HEK293 (cell line): ENCODE measurements around the gene STARD5.

Experiments used
- OSR2 ChIP-seq: fragments of 450-650 bp; formaldehyde crosslinking; IDR thresholded peaks from 2 replicates; pipeline ENCODE4 v1.5.1; 2016; ENCODE audit warnings: missing biosample characterization, missing genetic modification characterization
- PRDM1 ChIP-seq: fragments of 450-650 bp; formaldehyde crosslinking; IDR thresholded peaks from 2 replicates; pipeline ENCODE4; 2016; ENCODE audit warnings: missing biosample characterization, missing genetic modification characterization
- PRDM10 ChIP-seq: fragments of 450-650 bp; formaldehyde crosslinking; IDR thresholded peaks from 2 replicates; pipeline ENCODE4 v1.5.1; 2016; ENCODE audit warnings: missing biosample characterization, missing genetic modification characterization
- RBAK ChIP-seq: fragments of 450-650 bp; formaldehyde crosslinking; IDR thresholded peaks from 2 replicates; pipeline ENCODE4 v1.5.1; 2016; ENCODE audit warnings: missing biosample characterization, missing genetic modification characterization
- ZBTB10 ChIP-seq: fragments of 450-650 bp; formaldehyde crosslinking; IDR thresholded peaks from 2 replicates; pipeline ENCODE4 v1.5.1; 2016; ENCODE audit warnings: missing biosample characterization, missing genetic modification characterization
- ZBTB20 ChIP-seq: fragments of 450-650 bp; formaldehyde crosslinking; IDR thresholded peaks from 2 replicates; pipeline ENCODE4 v1.5.1; 2016; ENCODE audit warnings: missing biosample characterization, missing genetic modification characterization
- ZBTB7A ChIP-seq: fragments of 450-650 bp; formaldehyde crosslinking; IDR thresholded peaks from 2 replicates; pipeline ENCODE4 v1.5.1; 2016; ENCODE audit warnings: low read depth, missing biosample characterization, missing genetic modification characterization
- ZIC2 ChIP-seq: fragments of 450-650 bp; formaldehyde crosslinking; IDR thresholded peaks from 2 replicates; pipeline ENCODE4 v1.5.1; 2016; ENCODE audit warnings: missing biosample characterization, missing genetic modification characterization
- ZNF18 ChIP-seq: fragments of 450-650 bp; formaldehyde crosslinking; IDR thresholded peaks from 2 replicates; pipeline ENCODE4 v1.5.1; 2016; ENCODE audit warnings: missing biosample characterization, missing genetic modification characterization
- ZNF184 ChIP-seq: fragments of 450-650 bp; IDR thresholded peaks from 2 replicates; pipeline ENCODE4 v1.5.1; 2018; ENCODE audit warnings: missing biosample characterization, mild to moderate bottlenecking, missing genetic modification characterization
- ZNF19 ChIP-seq: fragments of 450-650 bp; formaldehyde crosslinking; IDR thresholded peaks from 2 replicates; pipeline ENCODE4; 2016; ENCODE audit warnings: missing biosample characterization, missing genetic modification characterization, low read depth
- ZNF214 ChIP-seq: fragments of 450-650 bp; formaldehyde crosslinking; IDR thresholded peaks from 2 replicates; pipeline ENCODE4 v1.5.1; 2017; ENCODE audit warnings: missing biosample characterization, mild to moderate bottlenecking, missing genetic modification characterization, borderline replicate concordance
- ZNF266 ChIP-seq: fragments of 450-650 bp; formaldehyde crosslinking; IDR thresholded peaks from 2 replicates; pipeline ENCODE4 v1.5.1; 2016; ENCODE audit warnings: missing biosample characterization, missing genetic modification characterization, low read depth
- ZNF292 ChIP-seq: fragments of 450-650 bp; formaldehyde crosslinking; IDR thresholded peaks from 2 replicates; pipeline ENCODE4 v1.5.1; 2016; ENCODE audit warnings: low read depth, missing biosample characterization, missing genetic modification characterization, borderline replicate concordance
- ZNF366 ChIP-seq: fragments of 450-650 bp; formaldehyde crosslinking; conservative IDR thresholded peaks from 2 replicates; pipeline ENCODE4 v1.5.1; 2016; ENCODE audit warnings: missing biosample characterization, missing genetic modification characterization
- ZNF404 ChIP-seq: fragments of 450-650 bp; formaldehyde crosslinking; IDR thresholded peaks from 2 replicates; pipeline ENCODE4 v1.5.1; 2017; ENCODE audit warnings: missing biosample characterization, missing genetic modification characterization
- ZNF416 ChIP-seq: fragments of 450-650 bp; formaldehyde crosslinking; IDR thresholded peaks from 2 replicates; pipeline ENCODE4 v1.5.1; 2016; ENCODE audit warnings: missing biosample characterization, missing genetic modification characterization
- ZNF544 ChIP-seq: fragments of 450-650 bp; formaldehyde crosslinking; IDR thresholded peaks from 2 replicates; pipeline ENCODE4 v1.5.0; 2017; ENCODE audit warnings: missing biosample characterization, missing genetic modification characterization
- ZNF558 ChIP-seq: fragments of 450-650 bp; formaldehyde crosslinking; IDR thresholded peaks from 2 replicates; pipeline ENCODE4 v1.5.1; 2016; ENCODE audit warnings: missing biosample characterization, missing genetic modification characterization
- ZNF561 ChIP-seq: fragments of 450-650 bp; IDR thresholded peaks from 2 replicates; pipeline ENCODE4 v1.5.1; 2018; ENCODE audit warnings: missing biosample characterization, missing genetic modification characterization, borderline replicate concordance
- ZNF571 ChIP-seq: fragments of 450-650 bp; formaldehyde crosslinking; IDR thresholded peaks from 2 replicates; pipeline ENCODE4 v1.5.0; 2017; ENCODE audit warnings: missing biosample characterization, missing genetic modification characterization
- ZNF76 ChIP-seq: fragments of 450-650 bp; formaldehyde crosslinking; IDR thresholded peaks from 2 replicates; pipeline ENCODE4; 2016; ENCODE audit warnings: low read depth, missing biosample characterization, missing genetic modification characterization, borderline replicate concordance
- ZSCAN5A ChIP-seq: fragments of 450-650 bp; formaldehyde crosslinking; IDR thresholded peaks from 2 replicates; pipeline ENCODE4 v1.5.1; 2016; ENCODE audit warnings: missing biosample characterization, missing genetic modification characterization
- TF ChIP-seq, protein P1 (sequence below): fragments of 450-650 bp; formaldehyde crosslinking; conservative IDR thresholded peaks from 2 replicates; pipeline ENCODE4 v1.5.1; 2016; ENCODE audit warnings: low read depth, missing biosample characterization, missing genetic modification characterization

The STARD5 gene

DNA sequence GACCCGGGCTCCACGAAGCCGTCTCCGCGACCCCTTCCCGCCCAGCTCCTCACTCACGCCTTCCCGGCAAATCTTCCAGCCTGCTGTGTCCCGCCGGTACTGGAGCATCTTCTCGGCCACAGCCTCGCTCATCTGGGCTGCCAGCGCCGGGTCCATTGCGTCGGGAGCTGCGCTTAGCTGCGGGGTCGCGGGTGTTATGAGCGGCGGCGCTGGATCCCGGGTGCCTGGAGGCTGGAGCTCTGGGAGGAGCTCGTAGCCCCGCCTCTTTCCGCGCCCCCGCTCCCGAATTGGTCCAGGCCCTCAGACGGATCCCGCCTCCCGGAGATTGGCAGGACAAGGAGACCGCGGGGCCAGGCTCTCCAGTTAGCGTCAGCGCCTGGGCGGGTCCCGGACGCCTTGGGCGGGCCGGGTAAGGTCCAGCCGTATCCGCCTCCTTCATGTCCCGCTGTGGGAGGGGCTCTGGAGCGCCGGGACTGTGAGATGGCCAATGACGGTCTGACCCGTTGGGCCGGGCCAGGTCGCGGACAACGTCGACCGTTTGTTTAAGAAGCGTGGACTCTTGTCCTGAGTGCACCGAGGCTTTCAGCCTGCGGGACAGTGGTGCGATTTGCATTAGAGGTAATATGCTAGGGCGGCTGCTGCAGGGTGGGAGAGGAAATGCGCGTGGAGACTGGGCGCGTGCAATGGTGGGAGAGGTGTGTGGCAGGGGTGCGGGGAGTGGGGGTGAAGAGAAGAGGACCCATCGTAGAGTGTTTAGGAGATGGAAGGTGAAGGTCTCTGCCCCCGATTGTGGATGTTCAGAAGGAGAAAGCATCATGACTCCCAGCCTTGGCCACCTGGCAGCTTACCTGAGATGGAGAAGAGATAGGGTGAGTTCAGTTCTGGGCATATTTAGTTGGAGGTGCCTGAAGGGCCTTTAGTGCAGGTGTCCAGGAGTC is at the start of gene STARD5 (continued):
- TF ChIP-seq ZNF18 (tag by site-specific recombination) (no peak), OSR2 (tag by site-specific recombination) (no peak), ZIC2 (tag by site-specific recombination) (no peak), ZNF404 (no peak), ZNF561 (tag by site-specific recombination) (no peak), ZNF416 (tag by site-specific recombination) (no peak), ZSCAN5A (tag by site-specific recombination) (no peak), ZNF266 (tag by site-specific recombination) (no peak), PRDM1 (tag by site-specific recombination) (no peak), ZNF184 (no peak), ZNF366 (no peak), RBAK (tag by site-specific recombination) (no peak), ZNF214 (tag by site-specific recombination) (no peak), ZNF19 (tag by site-specific recombination) (no peak), ZBTB10 (tag by site-specific recombination) (0 out of 2 replicates have a peak, but pooled peaks have one; percentile 20), ZNF544 (no peak), PRDM10 (tag by site-specific recombination) (peak; percentile 56), ZNF76 (tag by site-specific recombination) (0 out of 2 replicates have a peak, but pooled peaks have one; percentile 36), ZNF558 (tag by site-specific recombination) (no peak), ZNF292 (no peak), ZNF571 (tag by site-specific recombination) (no peak), ZBTB7A (tag by site-specific recombination) (no peak), ZBTB20 (tag by site-specific recombination) (peak; percentile 69)
- TF ChIP-seq, protein P1, sequence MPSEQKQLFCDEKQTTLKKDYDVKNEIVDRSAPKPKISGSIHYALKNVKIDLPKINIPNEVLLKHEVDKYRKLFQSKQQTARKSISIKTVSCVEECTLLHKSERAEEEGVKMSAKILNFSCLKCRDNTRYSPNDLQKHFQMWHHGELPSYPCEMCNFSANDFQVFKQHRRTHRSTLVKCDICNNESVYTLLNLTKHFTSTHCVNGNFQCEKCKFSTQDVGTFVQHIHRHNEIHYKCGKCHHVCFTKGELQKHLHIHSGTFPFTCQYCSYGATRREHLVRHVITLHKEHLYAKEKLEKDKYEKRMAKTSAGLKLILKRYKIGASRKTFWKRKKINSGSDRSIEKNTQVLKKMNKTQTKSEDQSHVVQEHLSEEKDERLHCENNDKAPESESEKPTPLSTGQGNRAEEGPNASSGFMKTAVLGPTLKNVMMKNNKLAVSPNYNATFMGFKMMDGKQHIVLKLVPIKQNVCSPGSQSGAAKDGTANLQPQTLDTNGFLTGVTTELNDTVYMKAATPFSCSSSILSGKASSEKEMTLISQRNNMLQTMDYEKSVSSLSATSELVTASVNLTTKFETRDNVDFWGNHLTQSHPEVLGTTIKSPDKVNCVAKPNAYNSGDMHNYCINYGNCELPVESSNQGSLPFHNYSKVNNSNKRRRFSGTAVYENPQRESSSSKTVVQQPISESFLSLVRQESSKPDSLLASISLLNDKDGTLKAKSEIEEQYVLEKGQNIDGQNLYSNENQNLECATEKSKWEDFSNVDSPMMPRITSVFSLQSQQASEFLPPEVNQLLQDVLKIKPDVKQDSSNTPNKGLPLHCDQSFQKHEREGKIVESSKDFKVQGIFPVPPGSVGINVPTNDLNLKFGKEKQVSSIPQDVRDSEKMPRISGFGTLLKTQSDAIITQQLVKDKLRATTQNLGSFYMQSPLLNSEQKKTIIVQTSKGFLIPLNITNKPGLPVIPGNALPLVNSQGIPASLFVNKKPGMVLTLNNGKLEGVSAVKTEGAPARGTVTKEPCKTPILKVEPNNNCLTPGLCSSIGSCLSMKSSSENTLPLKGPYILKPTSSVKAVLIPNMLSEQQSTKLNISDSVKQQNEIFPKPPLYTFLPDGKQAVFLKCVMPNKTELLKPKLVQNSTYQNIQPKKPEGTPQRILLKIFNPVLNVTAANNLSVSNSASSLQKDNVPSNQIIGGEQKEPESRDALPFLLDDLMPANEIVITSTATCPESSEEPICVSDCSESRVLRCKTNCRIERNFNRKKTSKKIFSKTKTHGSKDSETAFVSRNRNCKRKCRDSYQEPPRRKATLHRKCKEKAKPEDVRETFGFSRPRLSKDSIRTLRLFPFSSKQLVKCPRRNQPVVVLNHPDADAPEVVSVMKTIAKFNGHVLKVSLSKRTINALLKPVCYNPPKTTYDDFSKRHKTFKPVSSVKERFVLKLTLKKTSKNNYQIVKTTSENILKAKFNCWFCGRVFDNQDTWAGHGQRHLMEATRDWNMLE (tag by site-specific recombination): no peak
